ENCODE results near the gene SLC6A6. TPM values are rescaled to one million over a fixed set of nuclear protein-coding genes. Genes with fewer than 3 reads are reported as not detected.

Gene SLC6A6
- total RNA-seq, 1 experiment from 2014 or later: 72.6 TPM

DNA sequence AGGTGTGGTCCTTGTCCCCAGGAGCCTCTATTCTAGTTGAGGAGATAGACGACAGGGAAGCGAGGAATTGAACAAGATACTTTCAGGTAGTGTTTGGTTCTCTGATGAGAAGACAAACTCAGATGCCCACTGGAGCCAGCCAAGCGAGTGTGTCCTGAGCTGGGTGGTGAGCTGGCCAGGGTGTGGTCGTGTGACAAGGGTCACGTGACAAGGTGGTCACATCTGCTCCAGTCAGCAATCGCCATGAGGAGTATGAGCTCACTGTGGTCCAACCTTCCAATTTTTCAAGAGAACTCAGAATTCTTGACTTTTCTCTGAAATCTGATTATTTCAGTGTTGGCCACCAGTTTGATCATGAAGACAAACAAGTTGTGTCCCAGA is 39.5 kb downstream of the SLC6A6 start:
- Mint-ChIP-seq H3K27ac (no peak overlapping the region; a peak in 2 of 7 replicates), H3K4me3 (no peak overlapping the region)
- no peak overlapping the region for H2BK12ac ChIP-seq (ENCODE audit: insufficient read length, low read depth, low read length)

More for the DNA sequence above, 39.5 kb downstream of the SLC6A6 start:
- Histone ChIP-seq H2BK15ac (ENCODE audit: low read depth, low read length) (no peak overlapping the region), H2AFZ (ENCODE audit: low read length) (no peak overlapping the region), H4K20me1 (ENCODE audit: control insufficient read depth, insufficient read depth, insufficient read length) (peaks cover 3% of the 10 kb centered on the region), H4K8ac (replicated peaks; ENCODE audit: insufficient read length, low read depth, low read length) (no peak overlapping the region), H3K9ac (ENCODE audit: extremely low read depth, insufficient read length, low read length) (no peak overlapping the region), H4K91ac (ENCODE audit: insufficient read length, low read depth, low read length) (no peak overlapping the region), H2BK5ac (ENCODE audit: insufficient read length, low read length) (no peak overlapping the region), H2AK5ac (ENCODE audit: insufficient read length, low read length) (no peak overlapping the region), H2BK120ac (ENCODE audit: low read depth, low read length, poor library complexity, severe bottlenecking) (no peak overlapping the region), H3K79me1 (ENCODE audit: insufficient read depth, low read depth, low read length, poor library complexity, severe bottlenecking) (peaks cover 4% of the 10 kb centered on the region), H3K14ac (ENCODE audit: insufficient read depth, low read length) (no peak overlapping the region), H2BK20ac (ENCODE audit: low read depth, low read length, poor library complexity, severe bottlenecking) (no peak overlapping the region), H3K79me2 (ENCODE audit: insufficient read depth, low read length) (peaks cover 1% of the 10 kb centered on the region; the same call in 1 of the 2 replicates), H3K18ac (ENCODE audit: insufficient read length, low read depth, low read length) (no peak overlapping the region), H3K27ac (ENCODE audit: insufficient read length, low read depth, low read length) (no peak overlapping the region), H3K4me2 (ENCODE audit: insufficient read depth, insufficient read length, low read length) (no peak overlapping the region), H3K27me3 (ENCODE audit: insufficient read depth, low read length) (no peaks in the 10 kb centered on the region), H3K23me2 (ENCODE audit: insufficient read length, low read depth, low read length, poor library complexity, severe bottlenecking) (no peaks in the 10 kb centered on the region), H3T11ph (ENCODE audit: low read length) (no peak overlapping the region), H3K4ac (ENCODE audit: low read depth, low read length) (no peak overlapping the region), H4K5ac (ENCODE audit: insufficient read length, low read depth, low read length) (no peak overlapping the region), H3K9me3 (ENCODE audit: control insufficient read depth, low read depth, low read length) (no peaks in the 10 kb centered on the region), H3K23ac (ENCODE audit: insufficient read length, low read depth, low read length) (no peak overlapping the region), H3K56ac (ENCODE audit: insufficient read length, low read depth, low read length) (no peak overlapping the region), H3K4me1 (ENCODE audit: insufficient read depth, low read length) (no peaks in the 10 kb centered on the region)
- Mint-ChIP-seq H3K36me3 (ENCODE audit: insufficient read depth in 1 of 3, low read depth in 3 of 3) (peaks cover 21 to 32% (median 28%) of the 10 kb centered on the region in 3 experiments), H3K4me1 (peaks cover 20 to 25% of the 10 kb centered on the region in 2 experiments), H3K9me3 (no peaks in the 10 kb centered on the region; a peak in 1 of 5 replicates), H3K27me3 (ENCODE audit: low read depth) (no peaks in the 10 kb centered on the region)
- TF ChIP-seq, protein P1, sequence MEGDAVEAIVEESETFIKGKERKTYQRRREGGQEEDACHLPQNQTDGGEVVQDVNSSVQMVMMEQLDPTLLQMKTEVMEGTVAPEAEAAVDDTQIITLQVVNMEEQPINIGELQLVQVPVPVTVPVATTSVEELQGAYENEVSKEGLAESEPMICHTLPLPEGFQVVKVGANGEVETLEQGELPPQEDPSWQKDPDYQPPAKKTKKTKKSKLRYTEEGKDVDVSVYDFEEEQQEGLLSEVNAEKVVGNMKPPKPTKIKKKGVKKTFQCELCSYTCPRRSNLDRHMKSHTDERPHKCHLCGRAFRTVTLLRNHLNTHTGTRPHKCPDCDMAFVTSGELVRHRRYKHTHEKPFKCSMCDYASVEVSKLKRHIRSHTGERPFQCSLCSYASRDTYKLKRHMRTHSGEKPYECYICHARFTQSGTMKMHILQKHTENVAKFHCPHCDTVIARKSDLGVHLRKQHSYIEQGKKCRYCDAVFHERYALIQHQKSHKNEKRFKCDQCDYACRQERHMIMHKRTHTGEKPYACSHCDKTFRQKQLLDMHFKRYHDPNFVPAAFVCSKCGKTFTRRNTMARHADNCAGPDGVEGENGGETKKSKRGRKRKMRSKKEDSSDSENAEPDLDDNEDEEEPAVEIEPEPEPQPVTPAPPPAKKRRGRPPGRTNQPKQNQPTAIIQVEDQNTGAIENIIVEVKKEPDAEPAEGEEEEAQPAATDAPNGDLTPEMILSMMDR (conservative IDR thresholded peaks at IDR 0.05): no peak
- no peak for DNase-seq
- WGBS (ENCODE audit: extremely low coverage, insufficient read length, low lambda C conversion rate): no CpG with 5 or more reads among the region's 6 CpGs

Measured in H9 (cell line).